Fibroblast of pulmonary artery (primary cell): Measurements from ENCODE around the gene ZNF142.

Experiments used
- DNase-seq: peaks from one replicate; pipeline ENCODE4 v3.0.0-alpha.2; 2010; ENCODE audit warnings: low read depth
- H3K4me3 ChIP-seq: replicated peaks from 2 replicates; pipeline ENCODE4 v1.5.1; 2011; ENCODE audit warnings: low read depth, mild to moderate bottlenecking, control low read depth, low read length, moderate library complexity
- CTCF ChIP-seq: IDR thresholded peaks from 2 replicates; pipeline ENCODE4 v1.5.1; 2011; ENCODE audit warnings: mild to moderate bottlenecking, control low read depth, low read length, inconsistent platforms; ENCODE audit errors: missing control alignments

The ZNF142 gene

GRCh38 chr2:218648787-218649100 lies 10.7 kb downstream of the ZNF142 start:
- DNase-seq = no peak
- no peak for TF ChIP-seq CTCF
- no peak overlapping the region for H3K4me3 ChIP-seq

GRCh38 chr2:218648088-218648786 lies 11.2 kb downstream of the ZNF142 start:
- peak; percentile 98 for TF ChIP-seq CTCF
- peak; percentile 82 for DNase-seq

GRCh38 chr2:218645126-218645525 lies 14.3 kb downstream of the ZNF142 start:
- H3K4me3 ChIP-seq = no peak overlapping the region
- peak; percentile 61 for DNase-seq
- TF ChIP-seq CTCF = no peak

More at GRCh38 chr2:218648088-218648786, 11.2 kb downstream of the ZNF142 start:
- no peak overlapping the region for H3K4me3 ChIP-seq

GRCh38 chr2:218644721-218645120 lies 14.7 kb downstream of the ZNF142 start:
- no peak for DNase-seq
- no peak for TF ChIP-seq CTCF

GRCh38 chr2:218643751-218644310 lies 15.6 kb downstream of the ZNF142 start:
- H3K4me3 ChIP-seq = no peak overlapping the region
- no peak for TF ChIP-seq CTCF
- DNase-seq = no peak

More at GRCh38 chr2:218644721-218645120, 14.7 kb downstream of the ZNF142 start:
- no peak overlapping the region for H3K4me3 ChIP-seq

GRCh38 chr2:218642786-218643185 lies 16.6 kb downstream of the ZNF142 start:
- DNase-seq = no peak
- TF ChIP-seq CTCF = no peak
- no peak overlapping the region for H3K4me3 ChIP-seq
